ENCODE data around the gene TNRC18.
"Not testable (repeated sequence)": the region's sequence is repeated elsewhere in the genome, so short reads cannot be mapped to it uniquely, and the experiment has no call there.

The TNRC18 gene

GRCh38 chr7:5266191-5267028 lies 157.2 kb downstream of the TNRC18 start:
- in situ Hi-C loops (cut with HindIII; ENCODE audit: low sequenced_read_pairs) = no loop called here
- no peak for DNase-seq (ENCODE audit: low read depth)
- H3K4me3 ChIP-seq (ENCODE audit: low read depth, low read length) = no peak overlapping the region
- TF ChIP-seq CTCF (IDR thresholded peaks at IDR 0.05; ENCODE audit: low read depth, low read length, missing control alignments) = no peak

- in situ Hi-C loops (cut with HindIII; ENCODE audit: low sequenced_read_pairs) = no loop called here
- TF ChIP-seq CTCF (IDR thresholded peaks at IDR 0.05; ENCODE audit: low read depth, low read length, missing control alignments) = no peak
- no peak for DNase-seq (ENCODE audit: low read depth)
- H3K4me3 ChIP-seq (ENCODE audit: low read depth, low read length) = no peak overlapping the region
Observed at GRCh38 chr7:5265320-5266190, 158.1 kb downstream of the TNRC18 start.

GRCh38 chr7:5263066-5263465 lies 160.6 kb downstream of the TNRC18 start:
- DNase-seq (ENCODE audit: low read depth); H3K4me3 ChIP-seq (ENCODE audit: low read depth, low read length); in situ Hi-C loops (cut with HindIII; ENCODE audit: low sequenced_read_pairs): not testable (repeated sequence)

- H3K4me3 ChIP-seq (ENCODE audit: low read depth, low read length); DNase-seq (ENCODE audit: low read depth); in situ Hi-C loops (cut with HindIII; ENCODE audit: low sequenced_read_pairs): not testable (repeated sequence)
Observed at GRCh38 chr7:5260530-5261068, 163.0 kb downstream of the TNRC18 start.
